ENCODE results near the gene MSANTD2. TPM values are rescaled to one million over a fixed set of nuclear protein-coding genes. Genes with fewer than 3 reads are reported as not detected.

Gene MSANTD2
- total RNA-seq, 1 experiment from 2014 or later, result 15.3 TPM

DNA sequence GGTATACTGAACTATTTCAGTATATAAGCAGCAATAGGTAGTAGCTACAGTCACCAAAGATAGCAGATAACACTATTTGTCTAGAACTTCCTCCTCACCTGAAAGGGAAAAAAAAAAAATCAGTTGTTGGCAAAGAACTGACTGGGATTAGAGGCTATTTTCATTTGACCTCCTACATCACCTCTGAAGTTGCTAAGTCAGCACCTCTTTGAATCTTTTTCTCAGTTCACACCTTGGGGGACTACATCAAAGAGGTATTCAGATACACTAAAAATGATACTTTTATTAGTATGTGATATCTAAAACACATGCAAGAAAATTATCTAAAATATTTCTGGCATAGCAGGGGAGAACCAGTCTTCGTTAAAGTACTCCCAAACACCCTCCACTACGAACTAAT lies 16.2 kb downstream of the MSANTD2 start:
- ChIA-PET POLR2A (interaction anchor here (0.6 to 1.1 kb wide), 2 partner anchors 16 to 130 kb away, joined by 3 read pairs; partner anchors contain the start of gene MSANTD2), CTCF (interaction anchor here (0.6 to 3.2 kb wide), 6 partner anchors 10 to 124 kb away, joined by 3 to 18 read pairs (median 4); no protein-coding TSS in a partner anchor)
- BruUV-seq (replicated peaks), result no TSS peak

DNA sequence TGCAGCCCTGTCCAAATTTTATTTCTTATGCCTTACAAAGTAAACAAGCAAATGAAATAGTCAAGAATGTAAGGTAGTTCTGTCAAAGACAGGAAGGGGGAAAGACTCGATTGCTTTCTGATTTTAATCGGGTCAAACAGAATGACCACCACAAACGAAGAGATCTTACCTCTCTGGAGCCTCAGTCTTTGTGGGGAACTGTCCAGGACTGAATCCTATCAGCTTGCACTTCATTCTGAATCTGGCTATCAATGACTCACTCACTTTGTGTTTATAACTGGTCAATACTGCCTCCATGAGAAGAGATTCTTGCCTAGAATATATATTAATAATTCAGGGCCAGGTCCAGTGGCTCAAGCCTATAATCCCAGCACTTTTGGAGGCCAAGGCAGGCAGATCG lies 17.2 kb downstream of the MSANTD2 start:
- TF ChIP-seq, protein P1, sequence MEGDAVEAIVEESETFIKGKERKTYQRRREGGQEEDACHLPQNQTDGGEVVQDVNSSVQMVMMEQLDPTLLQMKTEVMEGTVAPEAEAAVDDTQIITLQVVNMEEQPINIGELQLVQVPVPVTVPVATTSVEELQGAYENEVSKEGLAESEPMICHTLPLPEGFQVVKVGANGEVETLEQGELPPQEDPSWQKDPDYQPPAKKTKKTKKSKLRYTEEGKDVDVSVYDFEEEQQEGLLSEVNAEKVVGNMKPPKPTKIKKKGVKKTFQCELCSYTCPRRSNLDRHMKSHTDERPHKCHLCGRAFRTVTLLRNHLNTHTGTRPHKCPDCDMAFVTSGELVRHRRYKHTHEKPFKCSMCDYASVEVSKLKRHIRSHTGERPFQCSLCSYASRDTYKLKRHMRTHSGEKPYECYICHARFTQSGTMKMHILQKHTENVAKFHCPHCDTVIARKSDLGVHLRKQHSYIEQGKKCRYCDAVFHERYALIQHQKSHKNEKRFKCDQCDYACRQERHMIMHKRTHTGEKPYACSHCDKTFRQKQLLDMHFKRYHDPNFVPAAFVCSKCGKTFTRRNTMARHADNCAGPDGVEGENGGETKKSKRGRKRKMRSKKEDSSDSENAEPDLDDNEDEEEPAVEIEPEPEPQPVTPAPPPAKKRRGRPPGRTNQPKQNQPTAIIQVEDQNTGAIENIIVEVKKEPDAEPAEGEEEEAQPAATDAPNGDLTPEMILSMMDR (IDR thresholded peaks at IDR 0.05; ENCODE audit: unreplicated experiment), result no peak
- Mint-ChIP-seq H3K27ac (ENCODE audit: low read depth, unreplicated experiment) (no peak overlapping the region), H3K27me3 (ENCODE audit: insufficient read depth, unreplicated experiment) (no peaks in the 10 kb centered on the region), H3K4me3 (ENCODE audit: unreplicated experiment) (no peak overlapping the region), H3K4me1 (ENCODE audit: insufficient read depth, unreplicated experiment) (no peaks in the 10 kb centered on the region), H3K9me3 (ENCODE audit: unreplicated experiment) (no peaks in the 10 kb centered on the region), H3K36me3 (ENCODE audit: insufficient read depth, unreplicated experiment) (peaks cover 6% of the 10 kb centered on the region)
- ChIA-PET POLR2A (interaction anchor here (1.1 kb wide), 1 partner anchor 17 kb away, joined by 3 read pairs; the partner anchor contains the start of gene MSANTD2), CTCF (interaction anchor here (0.5 to 3.2 kb wide), 7 partner anchors 10 to 1141 kb away, joined by 3 to 18 read pairs (median 4); no protein-coding TSS in a partner anchor)
- no peak for DNase-seq (ENCODE audit: unreplicated experiment)
- intact Hi-C loops (cut with micrococcal nuclease), result no loop called here
- no TSS peak for BruUV-seq (replicated peaks)

More for the DNA sequence above, 16.2 kb downstream of the MSANTD2 start:
- H3K27ac Mint-ChIP-seq (ENCODE audit: low read depth, unreplicated experiment), result no peak overlapping the region
- TF ChIP-seq, protein P1 (IDR thresholded peaks at IDR 0.05; ENCODE audit: unreplicated experiment), result no peak
- no peak overlapping the region for H3K4me3 Mint-ChIP-seq (ENCODE audit: unreplicated experiment)
- no peaks in the 10 kb centered on the region for H3K36me3 Mint-ChIP-seq (ENCODE audit: insufficient read depth, unreplicated experiment)
- intact Hi-C loops (cut with micrococcal nuclease), result no loop called here
- no peaks in the 10 kb centered on the region for H3K9me3 Mint-ChIP-seq (ENCODE audit: unreplicated experiment)
- no peaks in the 10 kb centered on the region for H3K27me3 Mint-ChIP-seq (ENCODE audit: insufficient read depth, unreplicated experiment)
- H3K4me1 Mint-ChIP-seq (ENCODE audit: insufficient read depth, unreplicated experiment), result no peaks in the 10 kb centered on the region
- no peak for DNase-seq (ENCODE audit: unreplicated experiment)

DNA sequence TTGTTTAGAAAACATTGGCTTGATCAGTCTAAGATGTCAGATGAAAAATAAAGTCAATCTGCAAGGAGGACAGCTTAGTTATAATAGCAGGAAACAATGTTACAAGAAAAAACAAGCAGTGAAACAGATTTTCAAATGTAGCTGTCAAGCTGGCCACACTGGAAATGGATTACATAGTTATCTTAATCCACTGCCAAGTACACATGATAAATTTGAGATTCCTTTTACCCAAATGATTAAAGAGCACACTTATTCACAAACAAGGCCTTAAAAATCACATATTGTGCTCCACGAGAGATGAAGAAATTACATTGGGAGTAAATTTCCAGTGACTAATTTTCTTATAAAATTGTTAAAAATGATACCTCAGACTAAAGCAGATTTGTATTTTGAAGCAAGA lies 20.6 kb downstream of the MSANTD2 start:
- H3K4me3 Mint-ChIP-seq (ENCODE audit: unreplicated experiment), result no peak overlapping the region
- BruUV-seq (replicated peaks), result no TSS peak
- DNase-seq (ENCODE audit: unreplicated experiment), result no peak
- intact Hi-C loops (cut with micrococcal nuclease), result no loop called here
- POLR2A ChIA-PET, result interaction anchor here (1.0 kb wide), 1 partner anchor 23 kb away, joined by 5 read pairs; no protein-coding TSS in a partner anchor
- H3K27ac Mint-ChIP-seq (ENCODE audit: low read depth, unreplicated experiment), result no peak overlapping the region
- no peaks in the 10 kb centered on the region for H3K27me3 Mint-ChIP-seq (ENCODE audit: insufficient read depth, unreplicated experiment)
- TF ChIP-seq, protein P1 (IDR thresholded peaks at IDR 0.05; ENCODE audit: unreplicated experiment), result no peak
- H3K9me3 Mint-ChIP-seq (ENCODE audit: unreplicated experiment), result no peaks in the 10 kb centered on the region
- H3K36me3 Mint-ChIP-seq (ENCODE audit: insufficient read depth, unreplicated experiment), result peaks cover 6% of the 10 kb centered on the region
- H3K4me1 Mint-ChIP-seq (ENCODE audit: insufficient read depth, unreplicated experiment), result no peaks in the 10 kb centered on the region
- CTCF ChIA-PET, result interaction anchor here (0.6 to 2.2 kb wide), 7 partner anchors 11 to 1161 kb away, joined by 3 to 20 read pairs (median 5); partner anchors contain the start of gene ESAM

DNA sequence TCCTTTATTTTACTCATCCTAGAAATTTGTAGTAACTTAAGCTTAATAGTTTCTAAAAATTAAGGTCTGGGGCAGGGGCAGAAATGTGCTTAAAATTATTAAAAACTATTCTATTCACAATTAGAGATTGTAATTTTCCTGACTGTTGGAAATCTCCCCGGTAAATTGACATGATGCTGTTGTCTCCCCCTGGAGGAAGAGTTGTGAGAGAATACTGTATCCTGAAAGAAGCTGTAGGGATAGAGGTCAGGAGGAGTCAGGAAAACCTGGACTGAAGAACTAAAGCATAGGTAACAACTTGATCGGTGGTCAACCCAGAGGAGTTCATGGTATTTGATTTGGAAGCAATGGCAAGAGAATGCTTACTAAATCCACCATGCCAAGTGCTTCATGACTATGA lies 21.9 kb downstream of the MSANTD2 start:
- Mint-ChIP-seq H3K27ac (ENCODE audit: low read depth, unreplicated experiment) (no peak overlapping the region), H3K4me3 (ENCODE audit: unreplicated experiment) (no peak overlapping the region), H3K9me3 (ENCODE audit: unreplicated experiment) (no peaks in the 10 kb centered on the region), H3K36me3 (ENCODE audit: insufficient read depth, unreplicated experiment) (peaks cover 6% of the 10 kb centered on the region), H3K4me1 (ENCODE audit: insufficient read depth, unreplicated experiment) (no peaks in the 10 kb centered on the region), H3K27me3 (ENCODE audit: insufficient read depth, unreplicated experiment) (no peaks in the 10 kb centered on the region)
- POLR2A ChIA-PET, result no interaction called here
- no TSS peak for BruUV-seq (replicated peaks)
- intact Hi-C loops (cut with micrococcal nuclease), result no loop called here
- CTCF ChIA-PET, result interaction anchor here (1.7 to 2.2 kb wide), 4 partner anchors 15 to 134 kb away, joined by 5 to 20 read pairs (median 8); partner anchors contain the start of gene ESAM
- DNase-seq (ENCODE audit: unreplicated experiment), result no peak
- TF ChIP-seq, protein P1 (IDR thresholded peaks at IDR 0.05; ENCODE audit: unreplicated experiment), result no peak
